PC-3 (cell line): ENCODE data around the gene BTBD17. TPM values are rescaled to one million over a fixed set of nuclear protein-coding genes. Genes with fewer than 3 reads are reported as not detected.

Experiments
- ATAC-seq: fragments of 200-7000 bp; cut with Tn5 transposase; 2 replicates; pipeline ENCODE4 v1.9.1; 2020; ENCODE audit warnings: mild to moderate bottlenecking, moderate library complexity
- BruUV-seq: library from RNA; stranded (reverse); fragments of 400-500 nt; replicated peaks from 2 replicates; lab custom pipeline; 2021; lab: Mats Ljungman, UMichigan
- CTCF ChIA-PET: fragments of 300-600 bp; sonication (Branson Sonifier 250); formaldehyde crosslinking; loops from one replicate; lab custom pipeline; 2022; ENCODE audit warnings: antibody characterized with exemption; lab: Charles Lee
- POLR2A ChIA-PET: fragments of 300-600 bp; sonication (Branson Sonifier 250); formaldehyde crosslinking; loops from one replicate; lab custom pipeline; 2022; ENCODE audit warnings: antibody characterized with exemption; ENCODE audit not compliant: unreplicated experiment; lab: Charles Lee
- DNase-seq: peaks from one replicate; pipeline ENCODE4 v3.0.0-alpha.2; 2015
- H2AFZ ChIP-seq: fragments of 300-600 bp; sonication (generic); 2 replicates; pipeline ENCODE4 v1.6.0; 2016; ENCODE audit warnings: antibody characterized with exemption, low read length
- H3F3A ChIP-seq: fragments of 300-600 bp; sonication (generic); one replicate; pipeline ENCODE4 v1.6.0; 2017; ENCODE audit warnings: antibody characterized with exemption, low read length, control low read depth, mild to moderate bottlenecking; ENCODE audit not compliant: unreplicated experiment
- H3K27ac ChIP-seq: fragments of 300-600 bp; sonication (generic); 2 replicates; pipeline ENCODE4 v1.5.1; 2016; ENCODE audit warnings: mild to moderate bottlenecking, low read length
- H3K27me3 ChIP-seq: fragments of 300-600 bp; sonication (generic); 2 replicates; pipeline ENCODE4 v1.6.1; 2016; ENCODE audit warnings: low read length, mixed read lengths
- H3K36me3 ChIP-seq: fragments of 300-600 bp; sonication (generic); 2 replicates; pipeline ENCODE4 v1.6.1; 2016; ENCODE audit warnings: low read depth, mixed run types, low read length, mixed read lengths
- H3K4me1 ChIP-seq: fragments of 300-600 bp; sonication (generic); 2 replicates; pipeline ENCODE4 v1.5.1; 2016; ENCODE audit warnings: low read length; ENCODE audit not compliant: insufficient read depth
- H3K4me2 ChIP-seq: fragments of 300-600 bp; sonication (generic); 2 replicates; pipeline ENCODE4 v1.6.0; 2016; ENCODE audit warnings: low read length
- H3K4me3 ChIP-seq: fragments of 300-600 bp; sonication (generic); 2 replicates; pipeline ENCODE4 v1.5.1; 2016; ENCODE audit warnings: mild to moderate bottlenecking, low read length, mixed read lengths
- H3K79me2 ChIP-seq: fragments of 300-600 bp; sonication (generic); 2 replicates; pipeline ENCODE4 v1.6.1; 2017; ENCODE audit warnings: low read length, mixed read lengths
- H3K9ac ChIP-seq: fragments of 300-600 bp; sonication (generic); 2 replicates; pipeline ENCODE4 v1.6.0; 2016; ENCODE audit warnings: mild to moderate bottlenecking, low read length
- H3K9me2 ChIP-seq: fragments of 300-600 bp; sonication (generic); replicated peaks from 2 replicates; pipeline ENCODE4 v1.6.1; 2016; ENCODE audit warnings: mixed run types, low read length, mixed read lengths
- H3K9me3 ChIP-seq: fragments of 300-600 bp; sonication (generic); 2 replicates; pipeline ENCODE4 v1.6.1; 2016; ENCODE audit warnings: low read length, mixed read lengths
- H4K20me1 ChIP-seq: fragments of 300-600 bp; sonication (generic); 2 replicates; pipeline ENCODE4 v1.6.1; 2016; ENCODE audit warnings: low read length, mixed read lengths
- CTCF ChIP-seq: fragments of 300-600 bp; sonication (generic); conservative IDR thresholded peaks from 2 replicates; pipeline ENCODE4 v1.5.1; 2017; ENCODE audit warnings: antibody characterized with exemption, low read depth, mild to moderate bottlenecking, low read length
- EZH2 ChIP-seq: fragments of 300-600 bp; sonication (generic); IDR thresholded peaks from one replicate; pipeline ENCODE4 v1.6.1; 2017; ENCODE audit warnings: antibody characterized with exemption, mild to moderate bottlenecking, low read length; ENCODE audit not compliant: unreplicated experiment
- EZH2phosphoT487 ChIP-seq: fragments of 300-600 bp; sonication (generic); IDR thresholded peaks from 2 replicates; pipeline ENCODE4 v1.6.1; 2018; ENCODE audit warnings: mild to moderate bottlenecking, antibody characterized with exemption, low read length, borderline replicate concordance
- intact Hi-C: fragments of 100-400 bp; cut with micrococcal nuclease; formaldehyde crosslinking; loops from 2 replicates; pipeline ENCODE4 v1.9.0; 2023
- total RNA-seq: library from RNA; depleted of rRNA; stranded (reverse); fragments of >200 nt; gene quantifications from 2 replicates; pipeline ENCODE4 v1.2.3, GENCODE V29; 2014

The BTBD17 gene
- total RNA-seq, 1 experiment from 2014 or later, result not detected

DNA sequence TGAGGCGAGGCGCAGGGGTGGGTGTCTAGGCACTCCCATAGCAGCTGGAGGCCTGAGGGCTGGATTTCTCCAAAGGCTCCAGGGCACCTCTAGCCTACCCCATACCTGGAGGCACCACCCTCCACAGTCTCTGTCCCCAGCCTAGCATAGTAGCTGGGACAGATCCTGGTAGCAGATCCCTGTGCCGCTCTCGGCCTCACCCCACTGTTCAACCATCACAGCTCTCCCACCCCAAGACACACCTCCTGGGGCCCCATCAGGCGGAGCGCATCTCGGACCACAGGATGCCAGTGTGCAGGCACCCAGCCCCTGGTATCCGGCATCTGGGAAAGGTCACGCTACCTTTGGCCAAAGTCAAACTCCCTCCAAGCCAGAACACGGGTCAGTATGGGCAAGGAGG is 7.1 kb downstream of the BTBD17 start:
- Histone ChIP-seq H3K27ac (no peak overlapping the region), H3K9ac (no peak overlapping the region), H3K9me3 (no peaks in the 10 kb centered on the region), H3K4me1 (no peaks in the 10 kb centered on the region), H3K9me2 (no peaks in the 10 kb centered on the region), H3K4me2 (no peak overlapping the region), H3F3A (no peaks in the 10 kb centered on the region), H3K4me3 (no peak overlapping the region), H3K79me2 (no peaks in the 10 kb centered on the region), H3K36me3 (no peaks in the 10 kb centered on the region), H2AFZ (no peak overlapping the region), H3K27me3 (peaks cover 89% of the 10 kb centered on the region), H4K20me1 (no peaks in the 10 kb centered on the region)
- ChIA-PET POLR2A (no interaction called here), CTCF (no interaction called here)
- TF ChIP-seq EZH2phosphoT487 (no peak), CTCF (no peak), EZH2 (no peak)
- ATAC-seq (no peak), DNase-seq (no peak)
- intact Hi-C loops, result no loop called here
- BruUV-seq, result no TSS peak

DNA sequence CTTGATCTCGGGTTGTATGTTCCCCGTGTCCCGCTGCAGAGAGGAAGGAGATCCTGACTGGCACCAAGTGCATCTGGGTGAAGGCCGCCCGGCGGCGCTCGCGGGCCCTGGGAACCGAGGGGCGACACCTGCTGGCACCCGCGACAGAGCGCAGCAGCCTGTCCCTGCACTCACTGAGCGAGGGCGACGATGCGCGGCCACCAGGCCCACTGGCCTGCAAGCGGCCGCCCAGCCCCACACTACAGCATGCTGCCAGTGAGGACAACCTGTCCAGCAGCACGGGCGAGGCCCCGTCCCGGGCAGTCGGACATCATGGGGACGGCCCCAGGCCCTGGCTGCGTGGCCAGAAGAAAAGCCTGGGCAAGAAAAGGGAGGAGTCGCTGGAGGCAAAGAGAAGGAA is 7.5 kb downstream of the BTBD17 start:
- DNase-seq, result peak; percentile 44

More for the DNA sequence above, 7.5 kb downstream of the BTBD17 start:
- BruUV-seq, result no TSS peak
- no peak for TF ChIP-seq EZH2
- peak; percentile 81 for TF ChIP-seq CTCF
- H4K20me1 ChIP-seq, result no peaks in the 10 kb centered on the region
- CTCF ChIA-PET, result no interaction called here
- no peaks in the 10 kb centered on the region for H3F3A ChIP-seq
- ATAC-seq, result peak; percentile 41
- no peaks in the 10 kb centered on the region for H3K4me1 ChIP-seq
- no peak overlapping the region for H2AFZ ChIP-seq
- intact Hi-C loops, result no loop called here
- POLR2A ChIA-PET, result no interaction called here
- no peaks in the 10 kb centered on the region for H3K9me3 ChIP-seq
- H3K27me3 ChIP-seq, result peaks cover 90% of the 10 kb centered on the region
- no peaks in the 10 kb centered on the region for H3K79me2 ChIP-seq
- no peak overlapping the region for H3K9ac ChIP-seq
- H3K4me2 ChIP-seq, result no peak overlapping the region
- H3K4me3 ChIP-seq, result no peak overlapping the region
- no peak overlapping the region for H3K27ac ChIP-seq
- no peaks in the 10 kb centered on the region for H3K36me3 ChIP-seq
- no peaks in the 10 kb centered on the region for H3K9me2 ChIP-seq
